CD4-positive, alpha-beta T cell (primary cell): ENCODE results near the gene PKHD1. TPM values are rescaled to one million over a fixed set of nuclear protein-coding genes. Genes with fewer than 3 reads are reported as not detected.

Experiments used
- ATAC-seq: fragments of 200-7000 bp; cut with Tn5 transposase; one replicate; pipeline ENCODE4 v1.10.0; 2022; ENCODE audit warnings: mild to moderate bottlenecking; ENCODE audit not compliant: poor library complexity
- CTCF ChIA-PET: fragments of 350-600 bp; sonication (Branson Sonifier 250); formaldehyde crosslinking; loops from one replicate; lab custom pipeline; 2021; ENCODE audit warnings: antibody characterized with exemption, inconsistent platforms; lab: Charles Lee
- POLR2A ChIA-PET: fragments of 350-600 bp; sonication (Branson Sonifier 250); formaldehyde crosslinking; loops from one replicate; lab custom pipeline; 2021; ENCODE audit warnings: antibody characterized with exemption, inconsistent platforms; lab: Charles Lee
- DNase-seq, 14 experiments: peaks; one replicate each; pipeline ENCODE4 v3.0.0-alpha.2; 2013 to 2020; ENCODE audit warnings: mixed read lengths in 2 of 14
- H3K27ac ChIP-seq, 2 donors: one replicate each; pipeline versions ENCODE4 v1.5.1 to v1.7.0; 2013; ENCODE audit warnings: low read length in 2 of 2, low read depth in 1 of 2, mild to moderate bottlenecking in 1 of 2
- H3K27me3 ChIP-seq, 2 experiments: 1 replicate in 1 of 2; 2 replicates in 1 of 2; pipeline versions ENCODE4 v1.6.1 to v1.7.0; 2013; ENCODE audit warnings: low read length in 2 of 2, control low read depth in 1 of 2, mild to moderate bottlenecking in 1 of 2, moderate library complexity in 1 of 2; ENCODE audit not compliant: insufficient read depth in 2 of 2, control insufficient read depth in 1 of 2
- H3K36me3 ChIP-seq: one replicate; pipeline ENCODE4 v1.6.1; 2013; ENCODE audit warnings: low read length, control low read depth; ENCODE audit not compliant: insufficient read depth
- H3K4me1 ChIP-seq: one replicate; pipeline ENCODE4 v1.6.1; 2013; ENCODE audit warnings: low read length, control low read depth; ENCODE audit not compliant: insufficient read depth
- H3K4me3 ChIP-seq: one replicate; pipeline ENCODE4 v1.5.1; 2013; ENCODE audit warnings: mild to moderate bottlenecking, low read length, moderate library complexity
- H3K9me3 ChIP-seq, 2 experiments: 1 replicate in 1 of 2; 2 replicates in 1 of 2; pipeline versions ENCODE4 v1.6.1 to v1.7.0; 2013; ENCODE audit warnings: low read length in 2 of 2, mild to moderate bottlenecking in 2 of 2, control low read depth in 1 of 2, moderate library complexity in 1 of 2; ENCODE audit not compliant: control insufficient read depth in 1 of 2, insufficient read depth in 1 of 2
- H3K27ac Mint-ChIP-seq: one replicate; pipeline ENCODE4 v1.8.0; 2020; ENCODE audit warnings: mixed read lengths
- H3K27me3 Mint-ChIP-seq: one replicate; pipeline ENCODE4 v1.8.0; 2021; ENCODE audit warnings: mixed read lengths
- H3K36me3 Mint-ChIP-seq: one replicate; pipeline ENCODE4 v1.8.0; 2021; ENCODE audit warnings: low read depth, mixed read lengths
- H3K4me1 Mint-ChIP-seq: one replicate; pipeline ENCODE4 v1.8.0; 2021; ENCODE audit warnings: low read depth, mixed read lengths
- H3K4me3 Mint-ChIP-seq: one replicate; pipeline ENCODE4 v1.8.0; 2020; ENCODE audit warnings: mild to moderate bottlenecking, mixed read lengths
- H3K9me3 Mint-ChIP-seq: one replicate; pipeline ENCODE4 v1.8.0; 2020; ENCODE audit warnings: mixed read lengths
- CTCF ChIP-seq: fragments of 200-600 bp; IDR thresholded peaks from one replicate; pipeline ENCODE4 v1.8.0; 2022; ENCODE audit warnings: antibody characterized with exemption, mild to moderate bottlenecking
- intact Hi-C, 2 experiments: fragments of 100-400 bp; cut with DNase I in 1 of 2; cut with micrococcal nuclease in 1 of 2; formaldehyde crosslinking; loops; one replicate each; pipeline versions ENCODE4 v1.15.1 to v1.9.0; 2023 to 2025; cut with DNase I, micrococcal nuclease
- total RNA-seq, 174 experiments: library from RNA in 2 of 174; stranded (reverse) in 2 of 174; gene quantifications; one replicate each; pipeline ENCODE4 v1.2.3 and lab custom pipeline; 2021 to 2026

PKHD1 gene
- total RNA-seq, 2 experiments from 2014 or later, result 0.03 TPM; not detected in 1

GRCh38 chr6:51842061-51842803 lies 245.2 kb downstream of the PKHD1 start:
- TF ChIP-seq CTCF, result no peak
- ATAC-seq, result no peak
- H3K9me3 ChIP-seq, result no peaks in the 10 kb centered on the region
- no peaks in the 10 kb centered on the region for H3K27me3 Mint-ChIP-seq
- no peaks in the 10 kb centered on the region for H3K4me1 ChIP-seq
- H3K27ac Mint-ChIP-seq, result no peak overlapping the region
- no peak overlapping the region for H3K4me3 Mint-ChIP-seq
- H3K4me1 Mint-ChIP-seq, result no peaks in the 10 kb centered on the region
- intact Hi-C loops, result no loop called here
- no peaks in the 10 kb centered on the region for H3K9me3 Mint-ChIP-seq
- no peaks in the 10 kb centered on the region for H3K36me3 Mint-ChIP-seq
- CTCF ChIA-PET, result no interaction called here
- POLR2A ChIA-PET, result no interaction called here
- no peak overlapping the region for H3K27ac ChIP-seq
- no peak for DNase-seq
- H3K27me3 ChIP-seq, result no peaks in the 10 kb centered on the region
- H3K4me3 ChIP-seq, result no peak overlapping the region
- no peaks in the 10 kb centered on the region for H3K36me3 ChIP-seq

- ATAC-seq (no peak), DNase-seq (no peak)
- H3K36me3 ChIP-seq, result no peaks in the 10 kb centered on the region
- Mint-ChIP-seq H3K9me3 (no peaks in the 10 kb centered on the region), H3K27ac (no peak overlapping the region), H3K4me3 (no peak overlapping the region), H3K4me1 (no peaks in the 10 kb centered on the region), H3K36me3 (no peaks in the 10 kb centered on the region), H3K27me3 (no peaks in the 10 kb centered on the region)
- intact Hi-C loops, result no loop called here
- no peaks in the 10 kb centered on the region for H3K9me3 ChIP-seq
- no peak overlapping the region for H3K27ac ChIP-seq
- H3K4me1 ChIP-seq, result no peaks in the 10 kb centered on the region
- ChIA-PET POLR2A (no interaction called here), CTCF (no interaction called here)
- no peak overlapping the region for H3K4me3 ChIP-seq
- H3K27me3 ChIP-seq, result no peaks in the 10 kb centered on the region
- no peak for TF ChIP-seq CTCF
These were observed 245.8 kb downstream of the PKHD1 start for GRCh38 chr6:51841626-51842025.

- Histone ChIP-seq H3K4me1 (no peaks in the 10 kb centered on the region), H3K36me3 (no peaks in the 10 kb centered on the region), H3K27ac (no peak overlapping the region), H3K4me3 (no peak overlapping the region), H3K9me3 (no peaks in the 10 kb centered on the region), H3K27me3 (no peaks in the 10 kb centered on the region)
- no peak overlapping the region for H3K27ac Mint-ChIP-seq
- DNase-seq (no peak), ATAC-seq (no peak)
- H3K4me1 Mint-ChIP-seq, result no peaks in the 10 kb centered on the region
- TF ChIP-seq CTCF, result no peak
- intact Hi-C loops, result no loop called here
- H3K27me3 Mint-ChIP-seq, result no peaks in the 10 kb centered on the region
- no peak overlapping the region for H3K4me3 Mint-ChIP-seq
- H3K36me3 Mint-ChIP-seq, result no peaks in the 10 kb centered on the region
- ChIA-PET CTCF (no interaction called here), POLR2A (no interaction called here)
- no peaks in the 10 kb centered on the region for H3K9me3 Mint-ChIP-seq
These were observed 247.6 kb downstream of the PKHD1 start for GRCh38 chr6:51839726-51840374.
